ENCODE measurements around the gene NR3C1.

Gene NR3C1

DNA sequence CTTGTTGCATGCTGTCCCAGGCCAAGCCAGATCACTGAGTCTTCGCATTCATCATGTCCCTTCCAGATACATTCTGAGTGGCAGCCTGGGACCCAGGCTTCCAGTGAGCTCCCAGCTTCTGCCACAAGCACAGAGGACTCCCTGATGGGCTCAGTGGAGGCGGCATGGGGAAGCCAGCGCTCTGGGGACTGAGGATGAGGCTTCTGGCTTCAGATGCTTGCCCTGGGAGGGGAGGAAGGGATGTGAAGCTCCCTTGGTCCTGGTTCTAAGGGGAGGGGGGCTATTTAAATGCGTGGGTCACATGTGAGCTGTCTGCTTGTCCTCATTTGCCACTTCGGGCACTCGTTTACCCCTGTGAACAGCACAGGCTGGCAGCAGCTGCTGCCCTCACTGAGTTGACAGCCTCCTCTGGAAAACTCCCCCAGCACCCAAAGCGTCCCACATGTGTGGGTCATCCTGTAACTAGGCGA is 174.0 kb downstream of the NR3C1 start:
- DNase-seq: peak; percentile 19

DNA sequence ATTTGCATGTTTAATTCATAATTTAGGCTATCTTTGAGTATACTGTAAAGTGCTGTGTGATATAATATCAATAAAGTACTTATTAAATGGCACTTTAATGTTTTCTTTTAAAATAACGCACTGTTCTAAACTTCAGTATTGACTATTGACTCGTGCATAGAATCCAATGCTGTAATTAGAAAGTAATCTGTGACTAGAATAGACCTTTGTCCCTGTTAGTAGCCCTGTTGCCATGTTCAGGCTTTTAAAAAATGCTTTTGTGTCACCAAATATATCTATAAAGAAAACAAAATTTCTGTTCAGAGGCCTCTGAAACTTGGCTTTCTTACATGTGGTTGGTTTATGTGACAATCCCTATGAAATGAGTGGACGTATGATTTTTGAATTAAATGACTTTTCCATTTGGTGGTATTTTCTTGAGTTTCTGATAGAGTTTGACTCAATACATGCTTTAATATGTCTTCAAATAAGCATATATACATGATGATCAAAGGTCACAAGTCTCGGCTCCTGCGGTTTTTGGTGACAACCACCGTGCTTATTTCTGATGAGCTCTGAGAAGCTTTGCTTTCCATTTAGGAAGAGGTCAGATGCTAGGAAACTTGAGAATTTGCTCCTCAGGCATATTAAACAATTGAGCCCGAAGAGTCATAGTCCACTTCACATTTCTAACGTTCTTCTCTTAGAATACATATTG is 174.7 kb downstream of the NR3C1 start:
- DNase-seq: no peak

Data from DMS 273 treated with DMSO at 0.1 percent for 48 hours (cell line).